Small intestine (tissue), 7 donors: ENCODE results near the gene ST3GAL4. TPM values are rescaled to one million over a fixed set of nuclear protein-coding genes. Genes with fewer than 3 reads are reported as not detected.
A peak's percentile ranks its signal among the peaks of the same experiment; 100 is the strongest.

Experiments used
- DNase-seq, 2 donors: peaks; one replicate each; pipeline versions ENCODE4 v3.0.0 to v3.0.0-alpha.2; 2013
- FAIRE-seq: peaks from 2 replicates; lab custom pipeline; 2012; peaks lifted over from hg19 to GRCh38; lab: Jason Lieb, UNC
- H3K27ac ChIP-seq, 3 donors: one replicate each; pipeline ENCODE4 v1.5.1; 2013; ENCODE audit warnings: low read length in 2 of 3, mild to moderate bottlenecking in 2 of 3, control low read depth in 1 of 3, inconsistent platforms in 1 of 3, low read depth in 1 of 3, moderate library complexity in 1 of 3
- H3K27me3 ChIP-seq, 3 donors: one replicate each; pipeline ENCODE4 v1.6.1; 2013; ENCODE audit warnings: low read length in 3 of 3, inconsistent platforms in 1 of 3; ENCODE audit not compliant: control insufficient read depth in 3 of 3, insufficient read depth in 3 of 3
- H3K36me3 ChIP-seq, 3 donors: one replicate each; pipeline ENCODE4 v1.6.1; 2013; ENCODE audit warnings: low read length in 3 of 3, inconsistent platforms in 1 of 3, low read depth in 1 of 3, mild to moderate bottlenecking in 1 of 3, moderate library complexity in 1 of 3; ENCODE audit not compliant: control insufficient read depth in 3 of 3, insufficient read depth in 2 of 3
- H3K4me1 ChIP-seq, 3 donors: one replicate each; pipeline ENCODE4 v1.6.1; 2013; ENCODE audit warnings: low read length in 2 of 3, inconsistent platforms in 1 of 3, low read depth in 1 of 3, mild to moderate bottlenecking in 1 of 3, moderate library complexity in 1 of 3; ENCODE audit not compliant: control insufficient read depth in 3 of 3, insufficient read depth in 2 of 3
- H3K4me3 ChIP-seq, 3 donors: one replicate each; pipeline ENCODE4 v1.5.1; 2013; ENCODE audit warnings: low read length in 3 of 3, control low read depth in 1 of 3, inconsistent platforms in 1 of 3, low read depth in 1 of 3, mild to moderate bottlenecking in 1 of 3, moderate library complexity in 1 of 3
- H3K9me3 ChIP-seq, 2 donors: one replicate each; pipeline ENCODE4 v1.6.1; 2013; ENCODE audit warnings: low read depth in 1 of 2, low read length in 1 of 2; ENCODE audit not compliant: control insufficient read depth in 2 of 2, insufficient read depth in 1 of 2
- WGBS, 3 donors: extraction: QIAGEN DNeasy Blood & Tissue Kit; methylation state at CpG; one replicate each; pipeline ENCODE4 v1.1.7; 2013; 5-methylcytosine and 5-hydroxymethylcytosine counted together
- polyA plus RNA-seq, 4 donors: library from polyadenylated mRNA; stranded (reverse) in 3 of 4; unstranded in 1 of 4; fragments of 200-250 nt in 3 of 4; fragments of 120-200 nt in 1 of 4; gene quantifications; one replicate each; pipeline versions ENCODE4 v1.2.1 to v1.2.3, GENCODE V29; 2013
- donor health status: healthy with polysubstance abuse.
- donor health status: control.
- donor health status: control.
- donor health status: Bipolar disorder and iron deficiency.
- donor health status: healthy.

Gene ST3GAL4
- polyA plus RNA-seq, 4 donors, result 1.6 to 11.6 (median 4.0) TPM

GRCh38 chr11:126438272-126438671, 82.8 kb downstream of the ST3GAL4 start:
- no peak overlapping the region for H3K4me3 ChIP-seq
- H3K27me3 ChIP-seq, result peaks cover 0 to 16% (median 2%) of the 10 kb centered on the region in 3 donors
- H3K36me3 ChIP-seq, result no peaks in the 10 kb centered on the region
- DNase-seq (no peak), FAIRE-seq (no peak)
- H3K9me3 ChIP-seq, result no peaks in the 10 kb centered on the region
- 78 to 83% (median 81%) methylated on average over 9 of the region's 9 CpGs for WGBS, 3 donors
- peaks cover 0 to 6% (median 0%) of the 10 kb centered on the region in 3 donors for H3K4me1 ChIP-seq
- H3K27ac ChIP-seq, result no peak overlapping the region

- Histone ChIP-seq H3K27me3 (peaks cover 0 to 20% (median 2%) of the 10 kb centered on the region in 3 donors), H3K4me3 (no peak overlapping the region), H3K27ac (no peak overlapping the region), H3K36me3 (no peaks in the 10 kb centered on the region), H3K4me1 (peaks cover 0 to 6% (median 0%) of the 10 kb centered on the region in 3 donors), H3K9me3 (no peaks in the 10 kb centered on the region)
- 28 to 66% (median 48%) methylated on average over 5 of the region's 5 CpGs for WGBS, 3 donors
- DNase-seq (no peak), FAIRE-seq (no peak)
Measured at GRCh38 chr11:126438691-126439090, 83.2 kb downstream of the ST3GAL4 start.

GRCh38 chr11:126440276-126440675, 84.8 kb downstream of the ST3GAL4 start:
- DNase-seq (no peak), FAIRE-seq (no peak)
- no peaks in the 10 kb centered on the region for H3K9me3 ChIP-seq
- WGBS, 3 donors, result 50 to 65% (median 57%) methylated on average over 22 of the region's 22 CpGs
- H3K27me3 ChIP-seq, result peaks cover 0 to 23% (median 2%) of the 10 kb centered on the region in 3 donors
- H3K27ac ChIP-seq, result no peak overlapping the region
- H3K36me3 ChIP-seq, result no peaks in the 10 kb centered on the region
- peaks cover 0 to 6% (median 0%) of the 10 kb centered on the region in 3 donors for H3K4me1 ChIP-seq
- H3K4me3 ChIP-seq, result no peak overlapping the region

- H3K27me3 ChIP-seq, result peaks cover 0 to 23% (median 2%) of the 10 kb centered on the region in 3 donors
- no peak overlapping the region for H3K4me3 ChIP-seq
- FAIRE-seq, result no peak
- DNase-seq, result peak; percentile 60 to 80
- H3K36me3 ChIP-seq, result no peaks in the 10 kb centered on the region
- 14 to 22% (median 18%) methylated on average over 21 of the region's 21 CpGs for WGBS, 3 donors
- H3K9me3 ChIP-seq, result no peaks in the 10 kb centered on the region
- H3K27ac ChIP-seq, result no peak overlapping the region
- H3K4me1 ChIP-seq, result peaks cover 0 to 6% (median 0%) of the 10 kb centered on the region in 3 donors
Measured at GRCh38 chr11:126440792-126441514, 85.5 kb downstream of the ST3GAL4 start.

GRCh38 chr11:126443120-126443519, 87.6 kb downstream of the ST3GAL4 start:
- H3K4me1 ChIP-seq, result peaks cover 0 to 6% (median 0%) of the 10 kb centered on the region in 3 donors
- H3K36me3 ChIP-seq, result no peaks in the 10 kb centered on the region
- H3K27ac ChIP-seq, result no peak overlapping the region
- peaks cover 0 to 23% (median 2%) of the 10 kb centered on the region in 3 donors for H3K27me3 ChIP-seq
- no peak for FAIRE-seq
- 35 to 51% (median 42%) methylated on average over 13 of the region's 13 CpGs for WGBS, 3 donors
- DNase-seq, result no peak
- no peaks in the 10 kb centered on the region for H3K9me3 ChIP-seq
- no peak overlapping the region for H3K4me3 ChIP-seq

GRCh38 chr11:126444072-126444471, 88.6 kb downstream of the ST3GAL4 start:
- Histone ChIP-seq H3K27me3 (peaks cover 0 to 23% (median 2%) of the 10 kb centered on the region in 3 donors), H3K36me3 (no peaks in the 10 kb centered on the region), H3K27ac (no peak overlapping the region), H3K4me1 (peaks cover 0 to 6% (median 0%) of the 10 kb centered on the region in 3 donors), H3K9me3 (no peaks in the 10 kb centered on the region), H3K4me3 (no peak overlapping the region)
- no peak for DNase-seq
- WGBS, 3 donors, result 48 to 68% (median 54%) methylated on average over 7 of the region's 7 CpGs
- no peak for FAIRE-seq

GRCh38 chr11:126446581-126446980, 91.1 kb downstream of the ST3GAL4 start:
- no peak for FAIRE-seq
- Histone ChIP-seq H3K27ac (no peak overlapping the region), H3K9me3 (no peaks in the 10 kb centered on the region), H3K4me1 (no peaks in the 10 kb centered on the region), H3K4me3 (no peak overlapping the region), H3K36me3 (no peaks in the 10 kb centered on the region), H3K27me3 (peaks cover 0 to 16% (median 0%) of the 10 kb centered on the region in 3 donors)
- 69 to 88% (median 76%) methylated on average over 10 of the region's 10 CpGs for WGBS, 3 donors
- DNase-seq, result no peak

GRCh38 chr11:126450198-126450597, 94.7 kb downstream of the ST3GAL4 start:
- Histone ChIP-seq H3K4me1 (no peaks in the 10 kb centered on the region), H3K36me3 (no peaks in the 10 kb centered on the region), H3K4me3 (no peak overlapping the region), H3K27ac (no peak overlapping the region), H3K27me3 (peaks cover 0 to 15% (median 0%) of the 10 kb centered on the region in 3 donors), H3K9me3 (no peaks in the 10 kb centered on the region)
- WGBS, 3 donors, result 82 to 96% (median 90%) methylated on average over 7 of the region's 7 CpGs
- no peak for FAIRE-seq
- no peak for DNase-seq
